HG03565 (cell line): ENCODE data around the gene DYSF.
"Not testable (repeated sequence)": the region's sequence is repeated elsewhere in the genome, so short reads cannot be mapped to it uniquely, and the experiment has no call there.

ENCODE experiments used
- ATAC-seq: cut with Tn5 transposase; IDR thresholded peaks from one replicate; pipeline ENCODE4 v1.9.1; 2021; ENCODE audit warnings: mild to moderate bottlenecking, moderate library complexity; ENCODE audit not compliant: unreplicated experiment

Gene DYSF

DNA sequence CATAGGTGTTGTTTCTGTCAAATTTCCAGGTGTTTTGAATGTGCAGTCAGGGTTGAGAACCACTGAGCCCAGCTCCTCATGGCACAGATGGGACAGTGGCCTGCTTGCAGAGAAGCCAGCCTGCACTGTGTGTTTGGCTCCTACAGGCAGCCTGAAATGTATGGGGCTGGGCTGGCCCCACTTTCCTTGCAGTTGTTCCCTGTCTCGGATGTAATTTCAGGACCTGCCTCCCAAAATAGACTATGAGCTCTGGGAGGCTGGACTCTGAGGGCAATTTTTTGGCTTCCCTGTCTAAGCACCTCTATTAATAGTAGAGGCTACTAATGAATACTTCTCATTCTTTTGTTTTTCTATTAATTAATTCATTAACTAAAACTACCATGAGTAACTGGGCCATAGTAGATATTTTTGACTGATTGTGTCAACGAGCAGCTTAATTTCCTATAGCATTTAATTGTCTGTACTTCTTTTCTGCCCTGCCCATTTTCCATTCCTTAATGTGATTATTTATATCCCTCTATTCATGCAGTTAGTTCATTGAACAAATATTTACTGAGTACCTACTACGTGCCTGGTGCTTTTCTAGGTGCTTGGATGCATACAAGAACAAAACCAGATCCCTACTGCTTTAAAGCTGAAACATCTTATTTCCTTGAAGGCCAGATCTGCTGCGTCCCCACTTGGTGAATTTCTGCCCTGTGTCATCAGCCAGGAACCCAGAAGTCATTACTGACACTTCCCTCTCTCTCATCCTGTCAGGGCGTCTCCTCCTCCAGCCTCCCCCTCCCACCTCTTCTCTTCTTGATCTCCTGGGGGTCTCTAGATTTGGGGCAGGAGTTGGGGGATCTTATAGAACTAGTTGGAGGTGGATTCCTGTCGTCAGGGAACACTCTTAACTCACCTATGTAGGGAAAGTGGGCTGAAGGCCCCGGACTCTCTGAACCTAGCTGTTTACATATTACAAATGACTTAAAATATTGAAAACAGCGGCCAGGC, 16.3 kb downstream of the DYSF start:
- ATAC-seq, result no peak

GRCh38 chr2:71471276-71471675, 17.9 kb downstream of the DYSF start:
- no peak for ATAC-seq

GRCh38 chr2:71472019-71472418, 18.7 kb downstream of the DYSF start:
- ATAC-seq, result no peak

GRCh38 chr2:71473346-71474031, 20.1 kb downstream of the DYSF start:
- ATAC-seq, result no peak

GRCh38 chr2:71474116-71474743, 20.9 kb downstream of the DYSF start:
- no peak for ATAC-seq

DNA sequence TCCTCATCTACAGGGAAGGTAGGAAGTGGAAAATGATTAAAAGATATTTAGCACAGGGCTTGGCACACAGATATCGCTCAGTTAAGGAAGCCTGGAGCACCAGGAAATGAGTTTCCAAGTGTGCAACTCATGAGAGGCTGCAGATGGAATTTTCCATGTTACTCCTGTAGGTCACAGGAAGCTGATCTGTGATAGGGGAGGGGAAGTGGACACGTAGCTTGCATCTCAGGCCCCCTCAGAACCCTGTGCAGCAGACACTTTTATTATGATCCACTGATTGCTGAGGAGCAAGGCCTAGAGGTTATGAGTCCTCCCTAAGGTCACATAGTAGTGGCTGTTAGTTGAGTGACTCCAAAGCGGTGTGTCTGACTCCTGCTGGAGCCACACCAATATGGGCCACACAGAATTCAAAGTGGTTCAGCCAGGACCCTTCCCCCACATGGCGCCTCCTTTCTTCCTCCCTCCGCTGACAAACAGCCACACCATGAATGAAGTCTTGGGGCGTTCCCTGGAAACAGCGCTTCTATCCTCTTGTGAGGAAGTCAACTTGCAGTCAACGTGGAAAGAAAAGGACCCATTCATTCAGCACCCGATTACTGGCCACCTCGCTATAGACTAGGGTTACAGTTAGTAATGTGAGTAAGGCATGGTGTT, 21.5 kb downstream of the DYSF start:
- no peak for ATAC-seq

- ATAC-seq, result no peak
Observed at GRCh38 chr2:71476495-71476894, 23.1 kb downstream of the DYSF start.

GRCh38 chr2:71477231-71477691, 23.9 kb downstream of the DYSF start:
- ATAC-seq, result no peak

GRCh38 chr2:71478806-71479205, 25.4 kb downstream of the DYSF start:
- no peak for ATAC-seq

DNA sequence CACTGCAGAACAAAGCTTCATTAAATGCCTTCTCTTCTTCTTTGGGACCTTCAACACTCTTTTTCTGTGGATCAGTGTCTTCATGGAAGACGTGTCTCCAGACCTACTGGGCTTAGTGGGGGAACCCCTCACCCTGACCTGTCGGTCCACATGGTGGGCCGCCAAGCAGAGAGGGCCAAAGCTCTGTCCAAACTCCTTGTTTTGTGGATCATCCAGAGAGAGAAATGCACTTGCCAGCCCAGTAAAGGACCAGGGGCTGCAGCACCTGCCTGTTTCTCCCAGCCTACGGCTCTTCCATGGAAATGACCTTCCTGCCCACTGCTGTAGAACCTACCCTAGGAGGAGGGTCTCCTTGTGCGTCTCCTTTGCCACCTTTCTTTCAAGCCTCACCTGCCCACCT, 25.9 kb downstream of the DYSF start:
- ATAC-seq, result no peak

DNA sequence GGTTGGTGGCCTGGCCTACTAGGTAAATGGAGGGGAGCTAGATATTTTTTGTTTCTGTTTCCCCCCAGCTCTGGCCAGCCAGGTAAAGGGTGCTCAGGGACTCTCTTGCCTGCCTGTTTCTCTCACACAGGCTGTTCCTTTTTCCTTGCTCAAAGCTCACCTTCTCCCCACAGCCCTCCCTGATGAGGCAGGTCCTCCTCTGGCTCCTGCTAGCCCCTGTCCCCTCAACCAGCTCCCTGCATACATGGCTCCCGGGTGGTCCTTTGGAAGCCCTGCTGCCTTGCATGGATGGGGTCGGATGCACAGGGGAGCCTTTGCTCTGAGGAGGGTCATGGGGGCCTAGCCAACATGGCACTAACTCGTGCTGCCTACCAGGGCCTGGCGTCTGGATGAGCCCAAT, 27.8 kb downstream of the DYSF start:
- no peak for ATAC-seq

DNA sequence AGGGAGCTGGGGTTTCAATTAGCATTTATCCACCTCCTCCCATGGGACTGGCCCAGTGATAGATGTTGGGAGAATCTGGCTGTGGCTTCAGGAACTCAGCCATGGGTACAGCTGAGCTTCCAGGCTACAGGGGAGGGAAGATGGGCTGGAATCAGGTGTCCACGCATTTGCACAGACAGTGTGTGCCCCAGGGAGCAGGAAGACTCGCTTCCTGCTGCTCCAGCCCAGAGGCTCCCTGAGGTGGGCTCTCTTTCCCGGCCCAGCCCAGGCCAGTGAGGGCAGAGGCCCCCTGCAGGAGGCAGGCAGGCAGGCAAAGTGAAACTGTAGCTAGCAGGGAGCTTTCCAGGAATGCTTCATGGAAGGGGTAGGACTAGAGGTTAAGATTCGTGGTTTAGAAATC, 28.7 kb downstream of the DYSF start:
- no peak for ATAC-seq

DNA sequence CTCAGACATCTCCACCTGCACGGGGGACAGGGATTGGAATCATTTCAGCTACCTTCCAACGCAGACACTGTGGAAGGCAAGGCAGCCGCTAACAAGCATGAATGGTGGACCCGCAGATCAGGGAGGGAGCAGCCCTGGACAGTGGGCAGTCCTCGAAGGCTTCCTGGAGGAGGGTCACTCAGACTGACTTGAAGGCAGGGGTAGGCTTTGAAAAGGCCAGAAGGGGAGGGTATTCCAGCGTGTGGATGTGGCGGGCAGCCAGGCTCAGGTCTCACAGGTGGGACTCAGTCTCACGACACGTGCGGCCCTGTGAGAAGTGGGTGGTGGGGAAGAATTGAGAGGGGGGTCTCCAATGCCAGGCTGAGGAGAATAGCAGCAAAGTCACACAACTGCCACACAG, 29.9 kb downstream of the DYSF start:
- ATAC-seq, result no peak

- ATAC-seq, result no peak
Observed at GRCh38 chr2:71484354-71484753, 31.0 kb downstream of the DYSF start.

- ATAC-seq, result no peak
Observed at GRCh38 chr2:71486881-71487640, 33.7 kb downstream of the DYSF start.

GRCh38 chr2:71491551-71491950, 38.2 kb downstream of the DYSF start:
- ATAC-seq, result not testable (repeated sequence)

DNA sequence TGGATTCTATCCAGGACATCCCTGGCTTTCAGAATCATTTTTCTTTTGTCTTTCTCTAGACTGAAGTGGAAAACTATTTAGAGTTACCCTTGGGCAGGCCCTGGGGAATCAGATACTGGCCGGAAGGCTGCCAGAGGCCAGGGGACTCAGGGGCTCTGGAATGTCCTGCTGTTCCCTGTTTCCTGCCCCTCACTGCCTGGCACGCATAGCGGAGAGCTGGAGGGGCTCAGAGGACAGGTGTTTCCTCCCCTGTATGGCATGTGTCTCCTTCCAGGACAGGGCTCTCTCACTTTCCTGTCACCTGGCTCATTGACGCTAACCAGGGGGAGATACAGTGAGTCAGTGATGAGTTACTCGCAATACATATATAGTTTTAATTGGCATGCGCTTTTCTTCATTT, 38.8 kb downstream of the DYSF start:
- ATAC-seq, result no peak

DNA sequence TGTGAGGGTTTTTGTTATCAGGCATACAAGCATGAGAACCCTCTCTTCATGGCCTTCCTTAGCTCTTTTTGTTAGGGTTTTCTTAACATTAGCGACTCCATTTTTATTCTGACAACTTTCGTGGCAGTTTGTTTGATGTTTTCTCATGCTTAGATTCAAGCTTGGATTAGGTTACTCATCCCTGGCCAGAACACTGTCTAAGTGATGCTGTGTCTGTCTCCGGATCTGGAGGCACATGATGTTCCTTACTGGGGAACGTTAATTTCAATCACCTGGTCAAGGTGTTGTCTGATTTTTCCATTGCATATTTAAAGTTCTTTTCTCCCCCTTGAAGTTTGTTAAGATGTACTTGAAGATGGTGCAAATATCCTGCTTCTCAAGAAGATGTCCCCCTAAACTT, 40.7 kb downstream of the DYSF start:
- ATAC-seq, result no peak

- no peak for ATAC-seq
Observed at GRCh38 chr2:71494523-71495155, 41.3 kb downstream of the DYSF start.
